K562 (cell line): ENCODE measurements around the gene RNF223. TPM values are rescaled to one million over a fixed set of nuclear protein-coding genes. Genes with fewer than 3 reads are reported as not detected.
A peak's percentile ranks its signal among the peaks of the same experiment; 100 is the strongest.

Experiments
- BDP1 ChIP-seq: IDR thresholded peaks from 3 replicates; pipeline ENCODE4 v1.6.1; 2011; ENCODE audit not compliant: insufficient read length, insufficient read depth
- CTCF ChIP-seq, 3 experiments: IDR thresholded peaks in 2 of 3; conservative IDR thresholded peaks in 1 of 3; 2 replicates each; pipeline ENCODE4 v1.5.1; 2011 to 2012; ENCODE audit warnings: low read length in 3 of 3, mild to moderate bottlenecking in 3 of 3, control low read depth in 2 of 3, improper control_type of control experiment in 1 of 3, inconsistent platforms in 1 of 3, low read depth in 1 of 3, mixed read lengths in 1 of 3, moderate library complexity in 1 of 3; ENCODE audit not compliant: insufficient read depth in 2 of 3
- EGR1 ChIP-seq: fragments of 450-650 bp; conservative IDR thresholded peaks from 2 replicates; pipeline ENCODE4 v1.6.1; 2017; ENCODE audit warnings: mild to moderate bottlenecking
- FOXA1 ChIP-seq: fragments of 450-650 bp; IDR thresholded peaks from 2 replicates; pipeline ENCODE4 v1.6.1; 2016; ENCODE audit warnings: mild to moderate bottlenecking, borderline replicate concordance
- HES1 ChIP-seq: fragments of 450-650 bp; IDR thresholded peaks from 2 replicates; pipeline ENCODE4 v1.6.1; 2016; ENCODE audit warnings: low read depth, mild to moderate bottlenecking, moderate library complexity
- HNRNPK ChIP-seq: fragments of 200-400 bp; formaldehyde crosslinking; IDR thresholded peaks from one replicate; pipeline ENCODE4 v1.6.1; 2018; ENCODE audit warnings: mild to moderate bottlenecking, low read depth, low read length; ENCODE audit not compliant: poor library complexity, severe bottlenecking
- HNRNPL ChIP-seq: fragments of 200-400 bp; formaldehyde crosslinking; IDR thresholded peaks from 2 replicates; pipeline ENCODE4 v1.6.1; 2017; ENCODE audit warnings: low read depth, mild to moderate bottlenecking, low read length
- NBN ChIP-seq: fragments of 450-650 bp; IDR thresholded peaks from 2 replicates; pipeline ENCODE4 v1.6.1; 2016; ENCODE audit warnings: low read depth, mild to moderate bottlenecking
- NFXL1 ChIP-seq: fragments of 450-650 bp; formaldehyde crosslinking; IDR thresholded peaks from 2 replicates; pipeline ENCODE4 v1.4.0; 2021; ENCODE audit warnings: mild to moderate bottlenecking
- PATZ1 ChIP-seq: fragments of 250-450 bp; sonication (Bioruptor Pico); IDR thresholded peaks from 2 replicates; pipeline ENCODE4 v1.5.0; 2020; ENCODE audit warnings: mild to moderate bottlenecking, borderline replicate concordance
- PTRF ChIP-seq: fragments of 450-650 bp; IDR thresholded peaks from 2 replicates; pipeline ENCODE4 v1.6.1; 2016; ENCODE audit warnings: mild to moderate bottlenecking, missing genetic modification characterization, missing compliant biosample characterization
- SNIP1 ChIP-seq: fragments of 450-650 bp; IDR thresholded peaks from 2 replicates; pipeline ENCODE4 v1.7.1; 2017; ENCODE audit warnings: low read depth, mild to moderate bottlenecking
- SRSF7 ChIP-seq: fragments of 200-400 bp; formaldehyde crosslinking; optimal IDR thresholded peaks from 2 replicates; pipeline ENCODE3; 2017; ENCODE audit warnings: mild to moderate bottlenecking, low read depth, low read length
- TEAD2 ChIP-seq: fragments of 450-650 bp; IDR thresholded peaks from 2 replicates; pipeline ENCODE4 v1.6.1; 2016; ENCODE audit warnings: missing genetic modification characterization, control low read depth, missing compliant biosample characterization
- TSC22D4 ChIP-seq: fragments of 450-650 bp; IDR thresholded peaks from 2 replicates; pipeline ENCODE4 v1.6.1; 2016; ENCODE audit warnings: missing genetic modification characterization, missing biosample characterization, control low read depth
- UBTF ChIP-seq, 2 experiments: IDR thresholded peaks; 2 replicates each; pipeline ENCODE4 v1.6.1; 2012; ENCODE audit warnings: improper control_type of control experiment in 2 of 2, low read depth in 2 of 2, low read length in 2 of 2, borderline replicate concordance in 1 of 2
- ZBTB12 ChIP-seq: fragments of 250-450 bp; sonication (Bioruptor Pico); IDR thresholded peaks from 2 replicates; pipeline ENCODE4 v1.4.0; 2020
- ZKSCAN1 ChIP-seq: fragments of 150-350 bp; IDR thresholded peaks from 2 replicates; pipeline ENCODE4 v1.6.1; 2016; ENCODE audit warnings: low read depth, low read length
- polyA plus RNA-seq, 8 experiments: library from polyadenylated mRNA; depleted of rRNA in 4 of 8; stranded (reverse) in 5 of 8; unstranded in 3 of 8; fragments of >200 nt; fragmentation: Nextera tagmentation in 2 of 8; fragmentation: Illumina TruSeq in 1 of 8; extraction: Ambion mirVana in 2 of 8; extraction: Trizol in 1 of 8; gene quantifications; 2 replicates each; pipeline versions ENCODE4 v1.2.1 to v1.2.3, GENCODE V29; 2011 to 2014; ENCODE audit warnings: inconsistent platforms in 1 of 8, missing spikeins in 1 of 8
- total RNA-seq, 7 experiments: library from RNA; depleted of rRNA in 6 of 7; stranded (reverse); fragments of >200 nt in 6 of 7; fragmentation: Illumina TruSeq in 2 of 7; extraction: Trizol in 2 of 7; gene quantifications; 2 replicates each; pipeline versions ENCODE4 v1.2.1 to v1.2.3, GENCODE V29; 2011 to 2021; ENCODE audit warnings: low replicate concordance in 1 of 7

Gene RNF223
- total and polyA plus RNA-seq, 9 of the 15 experiments (the other 6 are each of a cell fraction or from before 2014, with no cell fraction given) = 0.04 to 0.32 TPM; not detected in 7

GRCh38 chr1:1040004-1040991, 33.8 kb downstream of the RNF223 start (continued):
- TF ChIP-seq PATZ1 (CRISPR knock-in tag) (no peak), ZBTB12 (CRISPR knock-in tag) (no peak), ZKSCAN1 (no peak), HES1 (no peak), BDP1 (no peak), HNRNPL (no peak), TSC22D4 (tag) (no peak), NBN (no peak), SRSF7 (no peak), EGR1 (peak; percentile 57), TEAD2 (no peak), FOXA1 (no peak), UBTF (IDR thresholded peaks at IDR 0.05; ENCODE audit: borderline replicate concordance in 1 of 2, low read depth in 2 of 2, low read length in 2 of 2) (peak; percentile 62 to 63; a peak in 1 of 4 replicates), SNIP1 (0 out of 2 replicates have a peak, but pooled peaks have one; percentile 28), PTRF (no peak), CTCF (IDR thresholded peaks at IDR 0.05 in 2 of 3, conservative IDR thresholded peaks at IDR 0.05 in 1 of 3; ENCODE audit: insufficient read depth in 2 of 3, low read depth in 1 of 3, low read length in 3 of 3) (peak in 2 of 3 experiments; percentile 47 to 80; a peak in 4 of 6 replicates), NFXL1 (CRISPR knock-in tag) (no peak), HNRNPK (no peak)
